VCaP (cell line): ENCODE results near the gene TTC17.
"Not testable (repeated sequence)": the region's sequence is repeated elsewhere in the genome, so short reads cannot be mapped to it uniquely, and the experiment has no call there.

Source experiments
- H3K27ac ChIP-seq: fragments of 450-650 bp; 2 replicates; pipeline ENCODE4 v1.5.1; 2017
- CTCF ChIP-seq: fragments of 450-650 bp; conservative IDR thresholded peaks from 2 replicates; pipeline ENCODE4 v1.5.1; 2017; ENCODE audit warnings: mild to moderate bottlenecking, moderate library complexity

Gene TTC17

GRCh38 chr11:43392713-43393112, 34.0 kb downstream of the TTC17 start:
- TF ChIP-seq CTCF = no peak
- no peak overlapping the region for H3K27ac ChIP-seq

DNA sequence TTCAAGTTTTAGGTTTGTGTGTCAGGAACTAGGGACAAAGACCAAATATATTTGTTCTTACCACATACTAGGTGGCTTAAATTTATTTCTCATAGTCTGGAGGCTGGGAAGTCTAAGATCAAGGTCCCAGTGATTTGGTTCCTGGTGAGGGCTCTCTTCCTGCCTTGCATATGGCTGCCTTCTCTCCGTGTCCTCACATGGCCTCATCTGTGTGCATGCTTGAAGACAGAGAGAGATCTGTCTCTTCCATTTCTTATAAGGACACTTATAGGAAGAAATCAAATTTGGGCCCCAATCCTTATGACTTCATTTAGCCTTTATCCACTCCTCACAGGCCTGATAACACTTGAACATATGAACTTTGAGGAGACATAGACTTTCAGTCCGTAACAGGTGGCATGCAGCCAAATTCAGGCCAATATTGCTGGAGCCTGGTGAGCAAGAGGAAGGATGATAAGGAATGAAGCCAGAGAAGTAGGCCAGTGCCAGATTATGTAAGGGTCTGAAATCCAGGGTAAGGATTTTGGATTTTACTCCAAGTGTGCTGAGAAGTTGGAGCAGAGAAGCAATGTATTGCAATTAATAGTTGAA, 35.1 kb downstream of the TTC17 start:
- no peak overlapping the region for H3K27ac ChIP-seq
- no peak for TF ChIP-seq CTCF

DNA sequence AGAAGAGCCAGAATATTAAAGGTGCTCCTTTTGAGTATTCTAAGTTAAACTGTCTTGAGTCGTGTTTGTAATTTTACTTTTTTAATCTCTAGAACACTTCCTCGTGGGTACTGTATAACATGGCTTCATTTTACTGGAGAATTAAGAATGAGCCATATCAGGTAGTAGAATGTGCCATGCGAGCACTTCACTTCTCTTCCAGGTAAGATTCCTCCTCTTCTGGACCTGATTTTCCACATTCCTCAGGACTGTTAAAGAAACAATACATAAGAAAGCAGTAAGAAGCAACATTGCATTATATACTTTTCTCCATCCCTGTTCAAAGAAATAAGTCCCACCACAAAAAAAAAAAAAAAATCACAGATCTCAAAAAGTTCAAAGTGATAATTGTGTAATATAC, 37.9 kb downstream of the TTC17 start:
- no peak overlapping the region for H3K27ac ChIP-seq
- no peak for TF ChIP-seq CTCF

- no peak for TF ChIP-seq CTCF
- no peak overlapping the region for H3K27ac ChIP-seq
These were observed 38.5 kb downstream of the TTC17 start for GRCh38 chr11:43397251-43397650.

DNA sequence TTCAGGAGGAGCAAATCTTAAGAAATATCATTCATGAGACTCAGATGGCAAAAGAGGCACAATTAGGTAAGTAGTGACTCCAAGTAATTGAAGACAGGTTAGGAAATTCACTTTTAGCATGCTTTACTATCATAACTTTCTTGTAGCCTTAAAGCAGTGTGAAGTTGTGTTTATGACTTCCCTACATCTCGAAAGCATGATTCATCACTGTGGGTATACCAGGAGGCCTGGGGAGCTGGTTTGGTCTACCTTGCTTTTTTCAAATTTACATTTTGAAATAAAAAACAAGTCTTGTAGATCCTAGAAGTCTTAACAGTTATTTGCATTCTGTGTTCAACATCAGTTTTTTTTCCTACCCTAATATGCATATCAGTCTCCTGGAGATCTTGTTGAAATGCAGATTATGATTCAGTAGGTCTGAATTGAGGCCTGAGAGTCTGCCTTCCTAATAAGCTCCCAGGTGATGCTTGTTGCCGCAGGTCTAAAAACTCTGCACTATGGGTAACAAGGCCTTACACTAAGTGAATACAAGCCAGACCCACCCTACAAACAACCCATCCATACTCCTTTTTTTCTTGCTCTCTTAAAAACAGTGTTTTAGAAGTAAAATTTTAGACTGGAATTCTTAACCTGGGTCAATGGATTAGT, 41.4 kb downstream of the TTC17 start:
- TF ChIP-seq CTCF = no peak
- no peak overlapping the region for H3K27ac ChIP-seq

GRCh38 chr11:43401252-43401651, 42.5 kb downstream of the TTC17 start:
- no peak overlapping the region for H3K27ac ChIP-seq
- TF ChIP-seq CTCF = no peak

DNA sequence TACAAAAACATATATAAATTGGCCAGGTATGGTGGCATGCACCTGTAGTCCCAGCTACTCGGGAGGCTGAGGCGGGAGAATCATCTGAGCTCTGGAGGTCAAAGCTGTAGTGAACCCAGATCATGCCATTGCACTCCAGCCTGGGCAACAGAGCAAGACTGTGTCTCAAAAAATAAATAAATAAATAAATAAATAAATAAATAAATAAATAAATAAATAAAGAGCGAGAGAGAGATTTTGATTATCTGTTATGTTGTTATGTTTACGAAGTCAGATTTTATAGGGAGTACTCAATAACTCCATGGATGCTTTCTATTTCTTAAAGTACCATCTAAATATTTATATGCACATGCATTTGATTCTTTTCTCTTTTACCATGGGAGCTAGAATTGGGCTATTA, 43.1 kb downstream of the TTC17 start:
- not testable (repeated sequence) for H3K27ac ChIP-seq
